ACHN (cell line): Measurements from ENCODE around the gene IFIT5.
A peak's percentile ranks its signal among the peaks of the same experiment; 100 is the strongest.
"Not testable (repeated sequence)": the region's sequence is repeated elsewhere in the genome, so short reads cannot be mapped to it uniquely, and the experiment has no call there.

Experiments used
- DNase-seq: peaks from one replicate; pipeline ENCODE4 v3.0.0-alpha.2; 2015
- in situ Hi-C: cut with HindIII; loops from 2 replicates; pipeline ENCODE4 v1.10.0; 2017; ENCODE audit warnings: low sequenced_read_pairs, low pct_ligation_motif_present, low pct_unique_long_range_greater_than_20kb

The IFIT5 gene

DNA sequence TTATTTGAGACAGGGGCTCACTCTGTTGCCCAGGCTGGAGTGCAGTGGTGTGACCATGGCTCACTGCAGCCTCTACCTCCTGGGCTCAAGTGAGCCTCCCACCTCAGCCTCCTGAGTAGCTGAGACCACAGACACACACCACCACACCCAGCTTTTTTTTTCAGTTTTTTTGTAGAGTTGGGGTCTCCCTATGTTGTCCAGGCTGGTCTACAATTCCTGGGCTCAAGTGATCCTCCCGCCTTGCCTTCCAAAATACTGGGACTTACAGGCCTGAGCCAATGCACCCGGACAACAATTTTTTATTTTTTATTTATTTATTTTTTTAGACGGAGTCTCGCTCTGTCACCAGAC, 23.2 kb upstream of the IFIT5 start:
- in situ Hi-C loops, DNase-seq: not testable (repeated sequence)

DNA sequence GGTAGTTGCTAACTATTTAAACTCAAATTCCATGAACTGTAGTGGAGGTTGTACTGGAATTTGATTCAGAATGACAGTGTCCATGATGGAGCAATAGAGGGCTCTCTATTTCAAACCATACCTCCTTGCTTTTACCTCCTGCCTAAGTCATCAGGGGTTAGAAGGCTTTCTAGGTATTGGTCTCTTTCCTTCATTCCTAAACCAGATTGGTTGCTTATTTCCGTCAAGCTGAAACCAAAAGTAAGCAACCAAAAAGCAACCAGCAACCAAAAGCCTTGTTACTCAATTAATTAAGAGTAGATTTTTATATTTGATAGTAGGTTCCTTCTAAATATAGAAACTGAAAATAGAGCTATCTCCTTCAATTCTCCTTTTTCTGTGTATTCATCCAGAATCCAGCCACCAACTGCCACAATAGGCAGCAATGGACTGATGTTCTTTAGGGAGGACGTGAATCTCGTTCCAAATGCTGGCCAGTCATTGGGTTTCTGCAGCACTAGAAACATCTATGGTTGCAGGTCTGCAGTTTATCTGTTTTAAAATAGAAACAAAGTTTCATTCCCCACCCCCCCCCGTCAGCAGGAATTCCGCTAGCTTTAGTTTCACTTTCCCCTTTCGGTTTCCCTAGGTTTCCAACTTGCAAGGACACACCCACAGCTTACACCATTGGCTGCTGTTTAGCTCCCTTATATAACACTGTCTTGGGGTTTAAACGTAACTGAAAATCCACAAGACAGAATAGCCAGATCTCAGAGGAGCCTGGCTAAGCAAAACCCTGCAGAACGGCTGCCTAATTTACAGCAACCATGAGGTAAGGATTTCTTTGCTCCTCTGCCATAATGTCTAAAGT, 22.2 kb upstream of the IFIT5 start, which contains the start of gene IFIT1:
Gene IFIT1 (plus strand): TSS at position 717 of the 850 bp plus-strand sequence. CDS start 90 bp downstream, at position 807.
- peak; percentile 95 for DNase-seq
- in situ Hi-C loops: no loop called here

DNA sequence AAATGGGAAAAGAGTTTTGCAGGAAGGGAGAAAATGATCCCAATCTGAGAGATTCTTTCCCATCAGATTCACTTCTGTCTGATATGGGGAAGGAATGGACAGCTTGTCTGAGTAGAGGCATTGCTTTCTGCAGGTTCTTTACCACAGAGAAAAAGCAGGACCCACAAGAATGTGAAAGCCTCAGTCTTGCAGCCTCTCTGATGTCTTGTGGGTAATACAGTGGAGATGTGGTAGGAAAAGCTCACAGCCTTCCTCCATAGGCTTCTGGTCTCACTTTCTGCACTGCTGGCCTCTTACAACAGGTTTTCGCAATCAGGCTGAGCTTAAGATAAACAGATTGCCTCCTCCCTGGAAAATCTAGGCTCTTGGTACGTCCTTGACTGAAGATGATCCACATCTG, 21.4 kb upstream of the IFIT5 start:
- DNase-seq: peak; percentile 57
- in situ Hi-C loops: no loop called here

DNA sequence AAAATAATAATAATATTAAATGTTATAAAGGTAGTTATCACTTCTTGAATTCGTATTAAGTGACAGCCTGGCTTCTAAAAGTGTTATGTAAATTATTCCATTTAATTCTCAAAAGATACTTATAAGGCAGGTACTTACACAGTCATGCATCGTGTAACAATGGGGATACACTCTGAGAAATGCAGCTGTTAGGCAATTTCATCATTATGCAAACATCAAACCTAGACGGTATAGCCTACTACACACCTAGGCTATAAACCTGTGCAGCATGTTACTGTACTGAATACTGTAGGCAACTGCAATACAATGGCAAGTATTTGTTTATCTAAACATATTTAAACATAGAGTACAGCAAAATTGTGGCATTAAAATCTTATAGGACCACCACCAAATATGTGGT, 20.5 kb upstream of the IFIT5 start:
- DNase-seq: no peak
- in situ Hi-C loops: no loop called here

DNA sequence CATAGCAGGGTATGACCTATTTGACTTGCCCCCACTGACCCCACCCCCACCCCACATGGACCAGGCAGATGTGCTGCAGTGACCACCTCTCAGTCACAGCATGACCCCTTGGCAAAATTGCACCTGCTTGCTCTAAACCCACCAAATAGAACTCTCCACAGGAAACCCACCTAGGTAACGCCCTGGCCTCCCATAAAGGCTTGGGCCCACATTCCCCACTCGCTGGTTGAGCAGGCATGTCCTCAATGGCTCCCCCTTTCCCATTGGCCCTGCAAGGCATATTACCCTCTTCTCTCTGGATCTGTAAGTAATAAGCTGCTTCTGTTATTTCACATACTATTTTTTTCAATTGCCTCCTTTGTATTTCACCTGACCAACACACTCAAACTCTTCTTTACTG, 19.2 kb upstream of the IFIT5 start:
- no peak for DNase-seq
- in situ Hi-C loops: no loop called here

DNA sequence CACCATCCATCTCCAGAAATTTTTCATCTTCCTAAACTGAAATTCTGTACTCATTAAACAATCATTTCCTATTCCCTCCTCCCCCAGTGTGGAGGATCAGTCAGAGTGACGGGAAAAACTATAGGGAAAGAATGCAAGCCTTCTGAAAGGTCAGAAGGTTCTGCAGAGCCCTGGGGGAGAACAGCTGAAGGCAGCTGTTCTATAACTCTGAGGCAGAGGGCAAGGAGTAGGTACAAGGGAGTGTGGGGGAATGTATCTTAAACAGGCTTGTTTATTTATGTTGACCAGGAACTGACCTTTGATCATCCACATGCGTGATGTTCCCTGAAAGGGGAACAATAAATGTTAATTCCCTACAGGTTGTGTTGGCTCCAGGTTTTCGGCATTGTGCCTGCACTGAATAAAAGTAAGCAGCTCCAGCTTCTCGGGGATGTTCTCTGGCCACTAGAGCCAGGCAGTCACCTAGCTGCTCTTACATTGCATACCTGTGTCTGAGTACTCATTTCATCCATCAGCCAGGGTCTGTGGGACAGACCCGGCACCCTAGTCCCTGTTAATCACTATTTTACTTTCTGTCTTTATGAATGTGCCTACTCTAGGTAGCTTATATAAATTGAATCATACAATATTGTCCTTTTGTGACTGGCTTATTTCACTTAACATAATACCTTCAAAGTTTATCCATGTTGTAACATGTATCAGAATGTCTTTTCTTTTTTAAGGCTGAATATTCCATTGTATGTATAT, 16.2 kb upstream of the IFIT5 start:
- in situ Hi-C loops: no loop called here
- DNase-seq: no peak

DNA sequence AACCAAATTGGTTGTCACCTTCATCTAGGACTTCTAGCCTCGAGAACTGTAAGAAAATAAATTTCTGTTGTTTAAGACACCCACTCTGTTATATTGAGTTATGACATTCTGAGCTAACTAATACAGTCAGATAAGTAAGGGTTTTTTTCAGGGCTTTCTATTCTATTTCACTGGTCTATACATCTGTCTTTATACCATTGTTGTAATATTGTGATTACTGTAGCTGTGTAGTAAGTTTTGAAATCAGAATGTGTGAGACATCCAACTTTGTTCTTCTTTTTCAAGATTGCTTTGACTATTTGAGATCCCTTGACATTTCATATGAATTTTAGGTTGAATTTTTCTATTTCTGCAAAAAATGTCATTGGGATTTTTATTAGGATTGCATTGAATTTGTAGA, 14.4 kb upstream of the IFIT5 start:
- DNase-seq: no peak
- in situ Hi-C loops: loop anchor here (25.0 kb wide), 1 partner anchor 162 kb away; no protein-coding TSS in a partner anchor

DNA sequence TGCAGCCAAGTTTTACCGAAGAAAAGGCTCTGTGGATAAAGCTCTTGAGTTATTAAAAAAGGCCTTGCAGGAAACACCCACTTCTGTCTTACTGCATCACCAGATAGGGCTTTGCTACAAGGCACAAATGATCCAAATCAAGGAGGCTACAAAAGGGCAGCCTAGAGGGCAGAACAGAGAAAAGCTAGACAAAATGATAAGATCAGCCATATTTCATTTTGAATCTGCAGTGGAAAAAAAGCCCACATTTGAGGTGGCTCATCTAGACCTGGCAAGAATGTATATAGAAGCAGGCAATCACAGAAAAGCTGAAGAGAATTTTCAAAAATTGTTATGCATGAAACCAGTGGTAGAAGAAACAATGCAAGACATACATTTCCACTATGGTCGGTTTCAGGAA, 11.3 kb upstream of the IFIT5 start:
- no peak for DNase-seq
- in situ Hi-C loops: loop anchor here (25.0 kb wide), 1 partner anchor 159 kb away; no protein-coding TSS in a partner anchor

DNA sequence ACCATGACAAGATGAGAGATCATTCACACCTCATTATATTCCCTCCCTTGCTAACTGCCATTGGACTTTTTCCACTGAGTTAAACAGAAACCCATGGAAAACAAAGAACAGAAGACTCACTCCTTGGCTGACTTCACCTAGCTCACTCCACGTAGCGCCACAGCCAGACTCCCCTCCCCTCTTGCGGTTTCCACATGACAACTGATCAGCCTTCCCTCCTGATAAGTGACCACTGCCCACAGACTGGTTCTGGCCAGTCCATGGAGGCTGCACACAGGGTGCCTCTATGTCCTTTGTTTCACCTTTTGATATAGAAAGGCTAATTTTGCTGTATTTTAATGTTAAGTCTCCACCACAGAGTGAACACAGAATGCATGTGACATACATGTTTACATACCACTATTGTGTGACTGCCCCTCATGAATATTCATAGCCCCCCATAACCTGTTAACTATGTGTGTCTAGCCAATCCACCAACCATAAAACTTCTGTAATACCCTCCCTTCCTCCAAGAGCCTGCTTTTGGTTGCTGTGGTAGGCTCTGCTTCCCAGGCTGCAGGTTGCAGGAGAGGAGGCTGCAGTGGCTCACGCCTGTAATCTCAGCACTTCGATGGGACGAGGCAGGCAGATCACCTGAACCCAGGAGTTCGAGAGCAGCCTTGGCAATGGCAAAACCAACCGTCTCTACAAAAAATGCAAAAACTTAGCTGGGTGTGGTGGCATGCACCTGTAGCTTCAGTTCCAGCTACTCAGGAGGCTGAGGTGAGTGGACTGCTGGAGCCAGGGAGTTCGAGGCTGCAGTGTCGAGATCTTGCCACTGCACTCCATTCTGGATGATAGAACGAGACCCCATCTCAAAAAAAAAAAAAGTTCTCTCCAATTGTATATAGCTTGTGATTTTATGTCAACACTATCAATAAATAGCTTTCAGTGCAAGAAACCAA, 10.0 kb upstream of the IFIT5 start:
- in situ Hi-C loops: loop anchor here (25.0 kb wide), 1 partner anchor 158 kb away; no protein-coding TSS in a partner anchor
- DNase-seq: no peak

DNA sequence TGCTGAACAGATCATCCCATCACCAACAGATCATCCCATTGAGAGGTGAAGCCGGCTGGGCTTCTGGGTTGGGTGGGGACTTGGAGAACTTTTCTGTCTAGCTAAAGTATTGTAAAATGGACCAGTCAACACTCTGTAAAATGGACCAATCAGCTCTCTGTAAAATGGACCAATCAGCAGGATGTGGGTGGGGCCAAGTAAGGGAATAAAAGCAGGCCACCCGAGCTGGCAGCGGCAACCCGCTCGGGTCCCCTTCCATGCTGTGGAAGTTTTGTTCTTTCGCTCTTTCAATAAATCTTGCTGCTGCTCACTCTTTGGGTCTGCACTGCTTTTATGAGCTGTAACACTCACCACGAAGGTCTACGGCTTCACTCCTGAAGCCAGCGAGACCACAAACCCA, 8.2 kb upstream of the IFIT5 start:
- in situ Hi-C loops: loop anchor here (25.0 kb wide), 1 partner anchor 156 kb away; no protein-coding TSS in a partner anchor

DNA sequence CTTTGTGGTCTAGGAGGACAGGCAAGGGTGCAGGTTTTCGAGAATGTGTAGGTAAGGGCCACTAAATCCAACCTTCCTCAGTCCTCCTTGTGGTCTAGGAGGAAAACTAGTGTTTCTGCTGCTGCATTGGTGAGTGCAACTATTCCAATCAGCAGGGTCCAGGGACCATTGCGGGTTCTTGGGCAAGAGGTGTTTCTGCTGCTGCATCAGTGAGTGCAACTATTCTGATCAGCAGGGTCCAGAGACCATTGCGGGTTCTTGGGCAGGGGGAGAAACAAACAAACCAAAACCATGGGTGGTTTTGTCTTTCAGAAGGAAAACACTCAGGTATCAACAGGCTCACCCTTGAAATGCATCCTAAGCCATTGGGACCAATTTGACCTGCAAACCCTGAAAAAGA, 6.6 kb upstream of the IFIT5 start:
- in situ Hi-C loops: loop anchor here (25.0 kb wide), 1 partner anchor 155 kb away; no protein-coding TSS in a partner anchor
- DNase-seq: not testable (repeated sequence)

More for the DNA sequence above, 8.2 kb upstream of the IFIT5 start:
- DNase-seq: not testable (repeated sequence)

DNA sequence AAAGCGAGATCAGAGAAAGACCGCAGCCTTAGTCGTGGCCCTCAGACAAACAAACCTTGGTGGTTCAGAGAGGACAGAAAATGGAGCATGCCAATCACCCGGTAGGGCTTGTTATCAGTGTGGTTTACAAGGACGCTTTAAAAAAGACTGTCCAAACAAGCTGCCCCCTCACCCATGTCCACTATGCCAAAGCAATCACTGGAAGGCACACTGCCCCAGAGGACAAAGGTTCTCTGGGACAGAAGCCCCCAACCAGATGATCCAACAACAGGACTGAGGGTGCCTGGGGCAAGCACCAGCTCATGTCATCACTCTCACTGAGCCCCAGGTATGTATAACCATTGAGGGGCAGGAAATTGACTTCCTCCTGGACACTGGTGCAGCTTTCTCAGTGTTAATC, 5.1 kb upstream of the IFIT5 start:
- DNase-seq: not testable (repeated sequence)
- in situ Hi-C loops: loop anchor here (25.0 kb wide), 1 partner anchor 153 kb away; no protein-coding TSS in a partner anchor

DNA sequence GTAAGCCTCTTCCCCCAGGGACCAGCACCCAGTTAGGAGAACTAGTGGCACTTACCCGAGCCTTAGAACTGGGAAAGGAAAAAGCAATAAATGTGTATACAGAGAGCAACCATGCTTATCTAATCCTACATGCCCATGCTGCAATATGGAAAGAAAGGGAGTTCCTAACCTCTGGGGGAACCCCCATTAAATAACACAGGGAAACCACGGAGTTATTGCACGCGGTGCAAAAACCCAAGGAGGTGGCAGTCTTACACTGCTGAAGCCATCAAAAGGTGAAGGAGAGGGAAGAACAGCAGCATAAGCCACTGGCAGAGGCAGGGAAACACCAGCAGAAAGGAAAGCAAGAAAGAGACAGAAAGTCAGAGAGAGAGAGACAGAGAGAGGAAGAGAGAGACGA, 3.8 kb upstream of the IFIT5 start:
- in situ Hi-C loops: loop anchor here (25.0 kb wide), 1 partner anchor 152 kb away; no protein-coding TSS in a partner anchor
- not testable (repeated sequence) for DNase-seq

DNA sequence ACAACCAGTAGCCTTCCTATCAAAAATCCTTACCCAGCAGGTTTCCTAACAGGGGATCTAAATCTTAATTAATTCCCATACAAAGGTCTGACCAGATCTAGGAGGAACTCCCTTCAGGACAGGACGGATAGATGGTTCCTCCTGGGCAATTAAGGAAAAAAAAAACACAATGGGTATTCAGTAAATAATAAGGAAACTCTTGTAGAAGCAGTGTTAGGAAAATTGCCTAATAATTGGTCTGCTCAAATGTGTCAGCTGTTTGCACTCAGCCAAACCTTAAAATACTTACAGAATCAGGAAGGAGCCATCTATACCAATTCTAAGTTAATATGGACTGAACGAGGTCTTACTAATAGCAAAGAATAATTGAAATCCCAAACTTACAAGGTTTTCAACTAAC, 3.2 kb upstream of the IFIT5 start:
- not testable (repeated sequence) for DNase-seq
- in situ Hi-C loops: loop anchor here (25.0 kb wide), 1 partner anchor 151 kb away; no protein-coding TSS in a partner anchor

DNA sequence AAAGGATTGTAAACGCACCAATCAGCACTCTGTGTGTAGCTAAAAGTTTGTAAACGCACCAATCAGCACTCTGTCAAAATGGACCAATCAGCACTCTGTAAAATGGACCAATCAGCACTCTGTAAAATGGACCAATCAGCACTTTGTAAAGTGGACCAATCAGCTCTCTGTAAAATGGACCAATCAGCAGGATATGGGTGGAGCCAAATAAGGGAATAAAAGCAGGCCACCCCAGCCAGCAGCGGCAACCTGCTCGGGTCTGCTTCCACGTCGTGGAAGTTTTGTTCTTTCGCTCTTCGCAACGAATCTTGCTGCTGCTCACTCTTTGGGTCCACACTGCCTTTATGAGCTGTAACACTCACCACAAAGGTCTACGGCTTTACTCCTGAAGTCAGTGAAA, 2.1 kb upstream of the IFIT5 start:
- not testable (repeated sequence) for DNase-seq
- in situ Hi-C loops: loop anchor here (25.0 kb wide), 1 partner anchor 150 kb away; no protein-coding TSS in a partner anchor

DNA sequence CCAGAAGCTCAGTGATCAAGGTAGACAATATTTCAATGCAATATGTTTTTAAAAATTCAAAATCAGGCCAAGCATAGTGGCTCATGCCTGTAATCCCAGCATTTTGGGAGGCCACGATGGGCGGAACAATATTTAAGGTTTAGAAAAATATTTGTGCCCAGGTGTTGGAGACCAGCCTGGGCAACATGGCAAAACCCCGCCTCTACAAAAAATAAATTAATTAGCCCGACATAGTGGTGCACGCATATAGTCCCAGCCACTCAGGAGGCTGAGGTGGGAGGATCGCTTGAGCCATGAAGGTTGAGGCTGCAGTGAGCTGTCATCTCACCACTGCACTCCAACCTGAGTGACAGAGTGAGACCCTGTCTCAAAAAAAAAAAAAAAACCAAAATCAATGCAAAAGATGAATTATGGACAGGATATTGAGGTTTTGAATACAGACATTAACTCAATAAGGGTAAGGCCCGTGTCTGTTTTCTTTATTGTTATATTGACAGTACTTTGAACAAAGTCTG, 913 bp upstream of the IFIT5 start:
- in situ Hi-C loops: loop anchor here (25.0 kb wide), 1 partner anchor 149 kb away; no protein-coding TSS in a partner anchor
- DNase-seq: no peak

DNA sequence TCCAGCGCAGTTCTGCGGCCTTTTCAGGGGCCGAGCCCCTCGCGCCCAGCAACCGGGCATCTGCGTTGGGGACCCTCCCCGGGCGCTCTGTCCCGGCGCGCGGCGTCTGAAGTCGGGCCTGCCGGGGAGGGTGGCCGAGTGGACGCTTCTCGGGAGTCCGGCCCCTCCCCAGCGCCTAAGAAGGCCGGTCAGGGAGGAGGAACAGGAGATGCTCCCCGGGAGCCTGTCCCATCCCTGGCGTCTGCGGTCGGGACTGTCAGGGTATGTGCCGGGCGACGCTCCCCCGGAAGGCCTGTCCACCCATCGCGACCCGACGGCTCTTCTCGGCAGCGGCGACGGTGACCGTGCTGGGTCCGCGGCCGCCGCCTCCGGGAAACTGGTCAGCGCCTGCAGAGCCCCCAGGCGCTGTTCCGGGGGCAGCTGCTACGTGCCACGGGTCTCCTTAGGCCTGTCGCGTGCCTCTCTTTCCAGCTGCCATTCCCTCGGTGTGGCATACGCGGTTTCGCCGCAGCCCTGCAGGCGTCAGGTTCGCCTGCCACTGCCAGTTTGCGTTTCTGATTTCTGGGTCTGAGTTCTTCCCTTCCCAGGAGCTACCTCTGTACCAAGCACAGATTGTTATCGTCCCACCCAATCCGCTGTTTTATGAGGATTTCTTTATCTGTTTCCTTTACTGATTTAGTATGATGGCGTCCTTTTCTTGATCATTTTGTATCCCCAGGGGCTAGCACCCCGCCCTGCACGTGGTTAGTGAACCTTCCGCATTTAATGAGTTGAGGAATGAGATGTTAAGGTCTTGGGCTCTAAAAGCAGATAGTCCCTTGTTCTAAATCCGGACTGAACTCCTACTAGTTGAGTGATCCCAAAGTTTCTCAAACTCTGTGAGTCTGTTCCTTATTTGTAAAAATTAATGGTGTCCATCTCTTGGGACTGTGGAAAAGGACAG, 782 bp downstream of the IFIT5 start:
- in situ Hi-C loops: loop anchor here (25.0 kb wide), 1 partner anchor 147 kb away; no protein-coding TSS in a partner anchor
- peak; percentile 52 for DNase-seq
